ENCODE data around the gene RPL18. TPM values are rescaled to one million over a fixed set of nuclear protein-coding genes. Genes with fewer than 3 reads are reported as not detected.

Gene RPL18
- total and polyA plus RNA-seq, 9 of the 15 experiments (the other 6 are each of a cell fraction or from before 2014, with no cell fraction given), result 312 to 2,635 (median 1,653) TPM

GRCh38 chr19:48638831-48639381 is 19.9 kb upstream of the RPL18 start (continued):
- TF ChIP-seq POLR2G (IDR thresholded peaks at IDR 0.05; ENCODE audit: low read depth, low read length) (no peak), HMGXB4 (CRISPR knock-in tag; IDR thresholded peaks at IDR 0.05) (no peak), CBFB (CRISPR knock-in tag; IDR thresholded peaks at IDR 0.05) (no peak), MEF2D (tag; conservative IDR thresholded peaks at IDR 0.05; ENCODE audit: low read depth) (no peak), ZBTB12 (CRISPR knock-in tag; IDR thresholded peaks at IDR 0.05) (peak; percentile 63), CEBPB (tag; IDR thresholded peaks at IDR 0.05) (no peak), VEZF1 (CRISPR knock-in tag; IDR thresholded peaks at IDR 0.05) (no peak), MED1 (CRISPR knock-in tag; IDR thresholded peaks at IDR 0.05; ENCODE audit: borderline replicate concordance) (no peak), CEBPZ (IDR thresholded peaks at IDR 0.05; ENCODE audit: borderline replicate concordance, low read depth, low read length) (no peak), ETV5 (CRISPR knock-in tag; IDR thresholded peaks at IDR 0.05; ENCODE audit: low read depth) (no peak), E4F1 (CRISPR knock-in tag; IDR thresholded peaks at IDR 0.05; ENCODE audit: borderline replicate concordance) (no peak), FOXA1 (IDR thresholded peaks at IDR 0.05; ENCODE audit: borderline replicate concordance) (no peak), ARHGAP35 (IDR thresholded peaks at IDR 0.05; ENCODE audit: partially characterized antibody) (no peak), ZNF133 (CRISPR knock-in tag; IDR thresholded peaks at IDR 0.05) (no peak), KLF13 (tag; IDR thresholded peaks at IDR 0.05; ENCODE audit: borderline replicate concordance, low read depth) (no peak), CREBBP (IDR thresholded peaks at IDR 0.05; ENCODE audit: low read depth, low read length) (no peak), ZBTB8A (IDR thresholded peaks at IDR 0.05; ENCODE audit: partially characterized antibody) (no peak), ZNF431 (CRISPR knock-in tag; IDR thresholded peaks at IDR 0.05) (no peak)

All from K562 (cell line).